Natural killer cell (primary cell): Measurements from ENCODE around the gene KCNH1. TPM values are rescaled to one million over a fixed set of nuclear protein-coding genes. Genes with fewer than 3 reads are reported as not detected.

Experiments used
- ATAC-seq, 3 donors: fragments of 150-1000 bp in 2 of 3; fragments of 200-7000 bp in 1 of 3; cut with Tn5 transposase; 1 replicate in 1 of 3; 2 replicates in 2 of 3; pipeline ENCODE4 v1.10.0; 2021; ENCODE audit warnings: mild to moderate bottlenecking in 2 of 3, moderate library complexity in 2 of 3
- DNase-seq, 2 donors: peaks; one replicate each; pipeline versions ENCODE4 v3.0.0 to v3.0.0-alpha.2; 2013 to 2021; ENCODE audit warnings: mixed read lengths in 1 of 2
- H3K27ac ChIP-seq: one replicate; pipeline ENCODE4 v1.5.1; 2013; ENCODE audit warnings: mild to moderate bottlenecking, low read length
- H3K27me3 ChIP-seq: one replicate; pipeline ENCODE4 v1.6.1; 2013; ENCODE audit warnings: low read length; ENCODE audit not compliant: control insufficient read depth, insufficient read depth
- H3K36me3 ChIP-seq: one replicate; pipeline ENCODE4 v1.6.1; 2013; ENCODE audit warnings: low read length; ENCODE audit not compliant: control insufficient read depth, insufficient read depth
- H3K4me1 ChIP-seq: one replicate; pipeline ENCODE4 v1.6.1; 2013; ENCODE audit warnings: low read length; ENCODE audit not compliant: control insufficient read depth, insufficient read depth
- H3K4me3 ChIP-seq: one replicate; pipeline ENCODE4 v1.5.1; 2013; ENCODE audit warnings: low read length
- H3K9me3 ChIP-seq: one replicate; pipeline ENCODE4 v1.6.1; 2013; ENCODE audit warnings: low read length; ENCODE audit not compliant: control insufficient read depth, insufficient read depth
- H3K27ac Mint-ChIP-seq, 2 donors: one replicate each; pipeline ENCODE4 v1.8.0; 2022; ENCODE audit warnings: mild to moderate bottlenecking in 2 of 2, mixed read lengths in 2 of 2, moderate library complexity in 1 of 2
- H3K27me3 Mint-ChIP-seq, 2 donors: one replicate each; pipeline ENCODE4 v1.8.0; 2022; ENCODE audit warnings: low read depth in 2 of 2, mixed read lengths in 2 of 2
- H3K36me3 Mint-ChIP-seq: one replicate; pipeline ENCODE4 v1.8.0; 2022; ENCODE audit warnings: mixed read lengths
- H3K4me1 Mint-ChIP-seq, 2 donors: one replicate each; pipeline ENCODE4 v1.8.0; 2022; ENCODE audit warnings: mixed read lengths in 2 of 2
- H3K4me3 Mint-ChIP-seq: one replicate; pipeline ENCODE4 v1.8.0; 2022; ENCODE audit warnings: mild to moderate bottlenecking, moderate library complexity, mixed read lengths
- H3K9me3 Mint-ChIP-seq, 2 donors: one replicate each; pipeline ENCODE4 v1.8.0; 2022; ENCODE audit warnings: mixed read lengths in 2 of 2
- WGBS: methylation state at CpG from one replicate; pipeline ENCODE4 v1.1.7; 2013; ENCODE audit warnings: missing lambda C conversion rate; ENCODE audit not compliant: insufficient coverage; 5-methylcytosine and 5-hydroxymethylcytosine counted together
- intact Hi-C: fragments of 100-400 bp; cut with micrococcal nuclease; formaldehyde crosslinking; loops from one replicate; pipeline ENCODE4 v1.14.2; 2022
- total RNA-seq, 4 donors: library from RNA; stranded (reverse); fragments of 120-200 nt in 1 of 4; gene quantifications; one replicate each; pipeline versions ENCODE4 v1.2.3 to v1.2.4, GENCODE V29; 2013 to 2022
- TF ChIP-seq, protein P1 (sequence below): fragments of 200-600 bp; IDR thresholded peaks from one replicate; pipeline ENCODE4 v1.8.0; 2022; ENCODE audit warnings: antibody characterized with exemption

The KCNH1 gene
- total RNA-seq, 3 donors from 2014 or later (not counting 1 experiment from before 2014, with no cell fraction given), result not detected

DNA sequence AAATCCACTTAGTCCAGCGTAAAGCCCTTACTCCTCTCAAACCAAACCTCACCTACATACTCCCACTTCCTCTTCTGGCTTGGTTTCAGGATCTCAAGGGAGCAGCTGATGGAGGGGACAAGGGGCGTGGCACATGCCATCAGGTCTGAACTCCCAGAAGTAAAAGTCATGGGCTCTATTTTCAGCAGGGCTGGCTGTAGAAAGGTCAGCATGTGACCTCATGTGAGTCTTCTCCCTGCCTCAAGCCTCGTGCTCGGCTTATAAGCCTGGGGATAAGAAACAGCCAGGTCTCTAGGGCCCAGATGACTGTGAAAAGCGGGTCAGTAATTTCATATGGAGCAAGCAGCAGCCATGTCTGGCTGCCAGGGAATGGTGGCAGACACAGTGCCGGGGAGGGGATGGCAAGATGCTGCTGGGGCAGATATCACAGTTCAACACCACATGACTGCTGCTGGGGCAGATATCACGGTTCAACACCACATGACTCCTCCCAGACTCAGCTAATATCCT lies 227.9 kb downstream of the KCNH1 start:
- Histone ChIP-seq H3K4me1 (no peaks in the 10 kb centered on the region), H3K36me3 (no peaks in the 10 kb centered on the region), H3K9me3 (no peaks in the 10 kb centered on the region), H3K27ac (no peak overlapping the region), H3K27me3 (peaks cover 2% of the 10 kb centered on the region), H3K4me3 (no peak overlapping the region)
- TF ChIP-seq, protein P1, sequence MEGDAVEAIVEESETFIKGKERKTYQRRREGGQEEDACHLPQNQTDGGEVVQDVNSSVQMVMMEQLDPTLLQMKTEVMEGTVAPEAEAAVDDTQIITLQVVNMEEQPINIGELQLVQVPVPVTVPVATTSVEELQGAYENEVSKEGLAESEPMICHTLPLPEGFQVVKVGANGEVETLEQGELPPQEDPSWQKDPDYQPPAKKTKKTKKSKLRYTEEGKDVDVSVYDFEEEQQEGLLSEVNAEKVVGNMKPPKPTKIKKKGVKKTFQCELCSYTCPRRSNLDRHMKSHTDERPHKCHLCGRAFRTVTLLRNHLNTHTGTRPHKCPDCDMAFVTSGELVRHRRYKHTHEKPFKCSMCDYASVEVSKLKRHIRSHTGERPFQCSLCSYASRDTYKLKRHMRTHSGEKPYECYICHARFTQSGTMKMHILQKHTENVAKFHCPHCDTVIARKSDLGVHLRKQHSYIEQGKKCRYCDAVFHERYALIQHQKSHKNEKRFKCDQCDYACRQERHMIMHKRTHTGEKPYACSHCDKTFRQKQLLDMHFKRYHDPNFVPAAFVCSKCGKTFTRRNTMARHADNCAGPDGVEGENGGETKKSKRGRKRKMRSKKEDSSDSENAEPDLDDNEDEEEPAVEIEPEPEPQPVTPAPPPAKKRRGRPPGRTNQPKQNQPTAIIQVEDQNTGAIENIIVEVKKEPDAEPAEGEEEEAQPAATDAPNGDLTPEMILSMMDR, result no peak
- DNase-seq (no peak), ATAC-seq (no peak)
- Mint-ChIP-seq H3K4me3 (no peak overlapping the region), H3K36me3 (no peaks in the 10 kb centered on the region), H3K27me3 (peaks cover 18 to 35% of the 10 kb centered on the region in 2 donors), H3K9me3 (no peaks in the 10 kb centered on the region), H3K27ac (no peak overlapping the region), H3K4me1 (no peaks in the 10 kb centered on the region)
- 71% methylated on average over 7 of the region's 7 CpGs for WGBS
- intact Hi-C loops, result no loop called here

DNA sequence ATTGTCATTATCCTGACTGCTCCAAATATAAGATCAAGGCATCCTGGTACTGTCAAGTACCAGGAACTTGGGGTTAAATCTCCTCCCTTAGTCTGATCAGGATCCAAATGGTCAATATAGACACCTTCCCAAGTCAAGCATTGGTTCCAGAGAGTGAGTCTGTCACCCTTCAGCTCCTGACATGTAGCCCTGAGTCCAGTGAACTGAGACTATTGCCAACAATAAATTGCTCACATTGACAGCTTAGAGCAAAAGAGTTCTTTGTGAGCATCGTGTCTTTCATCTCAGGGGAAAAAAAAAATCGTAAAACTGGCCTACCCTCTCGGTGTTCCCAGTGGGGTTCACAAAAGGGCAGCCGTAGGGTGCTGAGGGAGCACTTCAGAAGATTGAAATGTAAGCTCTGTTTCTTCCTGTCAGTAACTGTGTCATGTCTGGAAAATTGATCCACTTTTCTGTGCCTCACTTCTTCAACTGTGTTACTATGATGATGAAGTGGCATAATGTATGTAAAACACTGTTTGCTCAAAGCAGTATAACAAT lies 228.5 kb downstream of the KCNH1 start:
- Histone ChIP-seq H3K4me3 (no peak overlapping the region), H3K27me3 (peaks cover 2% of the 10 kb centered on the region), H3K36me3 (no peaks in the 10 kb centered on the region), H3K9me3 (no peaks in the 10 kb centered on the region), H3K27ac (no peak overlapping the region), H3K4me1 (no peaks in the 10 kb centered on the region)
- Mint-ChIP-seq H3K4me1 (no peaks in the 10 kb centered on the region), H3K27ac (no peak overlapping the region), H3K36me3 (no peaks in the 10 kb centered on the region), H3K9me3 (no peaks in the 10 kb centered on the region), H3K4me3 (no peak overlapping the region), H3K27me3 (peaks cover 18 to 35% of the 10 kb centered on the region in 2 donors)
- no peak for ATAC-seq
- 59% methylated on average over 4 of the region's 4 CpGs for WGBS
- TF ChIP-seq, protein P1, result no peak
- DNase-seq, result no peak
- intact Hi-C loops, result no loop called here

DNA sequence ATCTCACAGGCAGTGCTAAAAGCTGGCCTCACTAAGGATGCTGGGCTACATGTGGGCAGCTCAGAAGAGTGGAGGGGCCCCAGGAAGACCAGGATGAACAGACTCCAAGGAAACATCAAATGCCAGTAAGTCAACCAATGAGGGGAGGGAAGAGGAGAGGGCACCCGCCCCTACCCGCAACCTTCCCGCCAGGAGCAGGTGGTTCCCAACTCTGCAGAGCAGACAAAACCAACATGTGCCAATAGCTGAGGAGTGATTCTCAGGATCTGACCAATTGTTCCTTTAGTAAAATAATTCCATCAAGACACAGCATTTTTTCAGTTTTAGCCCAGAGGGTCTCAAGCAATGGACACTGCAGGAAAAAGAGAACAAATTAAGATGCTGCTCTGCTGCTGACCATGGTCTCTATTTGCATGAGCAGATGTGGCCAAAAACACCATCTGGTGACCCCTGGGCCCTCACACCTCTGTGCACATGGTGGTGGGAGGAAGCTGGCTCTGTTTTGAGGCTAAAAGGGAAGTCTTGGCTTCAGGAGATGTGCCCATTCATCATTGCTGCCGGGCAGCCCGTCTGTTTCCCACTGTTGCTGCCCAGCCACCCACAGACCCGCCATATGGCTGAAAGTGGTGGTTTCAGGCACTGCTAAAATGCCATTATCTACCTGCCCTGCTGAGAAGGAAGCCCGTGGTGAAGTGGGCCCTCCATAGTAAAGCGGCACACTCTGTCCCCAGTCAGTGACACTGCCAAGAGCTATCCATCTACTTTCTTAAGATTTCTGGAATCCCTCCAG lies 231.8 kb downstream of the KCNH1 start:
- no peak overlapping the region for H3K4me3 Mint-ChIP-seq
- no peaks in the 10 kb centered on the region for H3K9me3 Mint-ChIP-seq
- no peak overlapping the region for H3K27ac Mint-ChIP-seq
- DNase-seq (no peak), ATAC-seq (no peak)
- H3K27me3 ChIP-seq, result peaks cover 2% of the 10 kb centered on the region
- H3K36me3 Mint-ChIP-seq, result no peaks in the 10 kb centered on the region
- H3K27me3 Mint-ChIP-seq, result peaks cover 18 to 26% of the 10 kb centered on the region in 2 donors
- TF ChIP-seq, protein P1, result no peak
- intact Hi-C loops, result no loop called here
- 40% methylated on average over 8 of the region's 8 CpGs for WGBS
- H3K36me3 ChIP-seq, result no peaks in the 10 kb centered on the region
- H3K27ac ChIP-seq, result no peak overlapping the region
- H3K4me1 Mint-ChIP-seq, result no peaks in the 10 kb centered on the region
- H3K4me3 ChIP-seq, result no peak overlapping the region
- no peaks in the 10 kb centered on the region for H3K9me3 ChIP-seq
- H3K4me1 ChIP-seq, result no peaks in the 10 kb centered on the region
